HepG2 (cell line): Measurements from ENCODE around the gene DBNDD2. TPM values are rescaled to one million over a fixed set of nuclear protein-coding genes. Genes with fewer than 3 reads are reported as not detected.
A peak's percentile ranks its signal among the peaks of the same experiment; 100 is the strongest.

Experiments used
- ATAC-seq: fragments of 200-7000 bp; cut with Tn5 transposase; 3 replicates; pipeline ENCODE4 v1.9.1; 2020; ENCODE audit warnings: mild to moderate bottlenecking, moderate library complexity
- BruUV-seq: library from RNA; stranded (reverse); fragments of 400-500 nt; replicated peaks from 2 replicates; lab custom pipeline; 2021; lab: Mats Ljungman, UMichigan
- CTCF ChIA-PET: fragments of 300-600 bp; formaldehyde crosslinking; extraction: SDS; loops from one replicate; lab custom pipeline; 2021; ENCODE audit warnings: low total read pairs, inconsistent platforms, low intra/inter-chr PET ratio; lab: Yijun Ruan, JAX
- POLR2A ChIA-PET: fragments of 350-600 bp; sonication (Branson Sonifier 250); formaldehyde crosslinking; loops from one replicate; lab custom pipeline; 2020; ENCODE audit warnings: antibody characterized with exemption, inconsistent platforms; lab: Yijun Ruan, JAX
- DNase-seq: peaks from one replicate; pipeline ENCODE4 v3.0.0-alpha.2; 2015; ENCODE audit warnings: low spot score
- FAIRE-seq: peaks from 3 replicates; lab custom pipeline; 2011; peaks lifted over from hg19 to GRCh38; lab: Jason Lieb, UNC
- H2AFZ ChIP-seq: one replicate; pipeline ENCODE4 v1.6.1; 2011; ENCODE audit warnings: low read length, inconsistent platforms
- H3K27ac ChIP-seq: fragments of 300-600 bp; 3 replicates; pipeline ENCODE4 v1.8.0; 2011; ENCODE audit warnings: mixed run types, mild to moderate bottlenecking, mixed read lengths, low read length, inconsistent platforms; ENCODE audit not compliant: insufficient read depth; ENCODE audit errors: extremely low read length
- H3K27me3 ChIP-seq, 2 experiments: fragments of 200-600 bp in 1 of 2; 2 replicates in 1 of 2; 3 replicates in 1 of 2; pipeline versions ENCODE4 v1.6.0 to v1.8.0; 2011; ENCODE audit warnings: low read length in 2 of 2, mild to moderate bottlenecking in 2 of 2, moderate library complexity in 2 of 2, inconsistent platforms in 1 of 2; ENCODE audit not compliant: insufficient read depth in 2 of 2, control insufficient read depth in 1 of 2
- H3K36me3 ChIP-seq, 2 experiments: fragments of 200-600 bp in 1 of 2; replicated peaks in 1 of 2; 2 replicates in 1 of 2; 3 replicates in 1 of 2; pipeline versions ENCODE4 v1.5.1 to v1.8.0; 2011; ENCODE audit warnings: low read length in 2 of 2, inconsistent platforms in 1 of 2; ENCODE audit not compliant: insufficient read depth in 2 of 2, control insufficient read depth in 1 of 2
- H3K4me1 ChIP-seq: 2 replicates; pipeline ENCODE4 v1.5.1; 2012; ENCODE audit warnings: low read length, inconsistent platforms; ENCODE audit not compliant: insufficient read depth
- H3K4me2 ChIP-seq: 2 replicates; pipeline ENCODE4 v1.6.0; 2011; ENCODE audit warnings: low read depth, low read length, inconsistent platforms
- H3K4me3 ChIP-seq, 3 experiments: fragments of 200-600 bp in 1 of 3; sonication (generic), shearing (Covaris generic) in 1 of 3; replicated peaks in 1 of 3; 2 replicates each; pipeline ENCODE4 v1.5.1; 2011 to 2016; ENCODE audit warnings: low read length in 3 of 3, inconsistent platforms in 2 of 3, low read depth in 2 of 3, mild to moderate bottlenecking in 2 of 3, control low read depth in 1 of 3, mixed read lengths in 1 of 3; ENCODE audit not compliant: insufficient read depth in 1 of 3
- H3K79me2 ChIP-seq: one replicate; pipeline ENCODE4 v1.6.1; 2011; ENCODE audit warnings: low read length, inconsistent platforms; ENCODE audit not compliant: insufficient read depth
- H3K9ac ChIP-seq: 2 replicates; pipeline ENCODE4 v1.6.0; 2011; ENCODE audit warnings: mild to moderate bottlenecking, low read depth, low read length, inconsistent platforms; ENCODE audit not compliant: insufficient read depth
- H3K9me3 ChIP-seq: 2 replicates; pipeline ENCODE4 v1.5.1; 2012; ENCODE audit warnings: mild to moderate bottlenecking, low read length
- H4K20me1 ChIP-seq: 2 replicates; pipeline ENCODE4 v1.6.0; 2011; ENCODE audit warnings: inconsistent platforms, mild to moderate bottlenecking, low read length, moderate library complexity; ENCODE audit not compliant: insufficient read depth
- BHLHE40 ChIP-seq: IDR thresholded peaks from 2 replicates; pipeline ENCODE4 v1.6.1; 2011; ENCODE audit warnings: low read length, improper control_type of control experiment
- NFE2L1 ChIP-seq: sonication (generic); formaldehyde crosslinking; IDR thresholded peaks from 2 replicates; pipeline ENCODE4 v1.4.0; 2020; ENCODE audit warnings: missing genetic modification reagents, mild to moderate bottlenecking, borderline replicate concordance
- NFE2L2 ChIP-seq: fragments of 150-350 bp; IDR thresholded peaks from 2 replicates; pipeline ENCODE4 v1.6.1; 2014; ENCODE audit warnings: low read length
- NR1H2 ChIP-seq: sonication (generic); formaldehyde crosslinking; IDR thresholded peaks from 2 replicates; pipeline ENCODE4 v1.8.1; 2022; ENCODE audit warnings: low read depth, missing genetic modification reagents, borderline replicate concordance
- PAF1 ChIP-seq: IDR thresholded peaks from 2 replicates; pipeline ENCODE4 v1.6.1; 2016; ENCODE audit warnings: missing genetic modification reagents, missing compliant biosample characterization
- POLR2A ChIP-seq, 2 experiments: IDR thresholded peaks; 2 replicates each; pipeline ENCODE4 v1.6.1; 2011; ENCODE audit warnings: low read depth in 2 of 2, low read length in 2 of 2, mild to moderate bottlenecking in 1 of 2, moderate library complexity in 1 of 2; ENCODE audit not compliant: insufficient read depth in 1 of 2
- POLR2AphosphoS2 ChIP-seq: IDR thresholded peaks from 2 replicates; pipeline ENCODE4 v1.6.1; 2011; ENCODE audit warnings: low read depth, low read length, improper control_type of control experiment
- SATB2 ChIP-seq: sonication (generic); formaldehyde crosslinking; IDR thresholded peaks from 2 replicates; pipeline ENCODE4 v1.5.0; 2020; ENCODE audit warnings: missing genetic modification reagents
- SPEN ChIP-seq: sonication (generic); formaldehyde crosslinking; IDR thresholded peaks from 2 replicates; pipeline ENCODE4 v1.5.1; 2020; ENCODE audit warnings: low read depth, mild to moderate bottlenecking, missing genetic modification reagents
- TBP ChIP-seq: sonication (generic); formaldehyde crosslinking; IDR thresholded peaks from 2 replicates; pipeline ENCODE4 v1.5.0; 2020; ENCODE audit warnings: missing genetic modification reagents
- TBX3 ChIP-seq: fragments of 450-650 bp; IDR thresholded peaks from 2 replicates; pipeline ENCODE4 v1.6.1; 2017; ENCODE audit warnings: antibody characterized with exemption, mild to moderate bottlenecking, inconsistent platforms, borderline replicate concordance
- TFDP2 ChIP-seq: sonication (generic); formaldehyde crosslinking; IDR thresholded peaks from 2 replicates; pipeline ENCODE4 v1.4.0; 2020; ENCODE audit warnings: missing genetic modification reagents
- ZNF30 ChIP-seq: sonication (generic); formaldehyde crosslinking; IDR thresholded peaks from 2 replicates; pipeline ENCODE4 v1.5.0; 2020; ENCODE audit warnings: mild to moderate bottlenecking, missing genetic modification reagents
- ZNF577 ChIP-seq: sonication (generic); formaldehyde crosslinking; IDR thresholded peaks from 2 replicates; pipeline ENCODE4 v1.4.0; 2020; ENCODE audit warnings: mild to moderate bottlenecking, low read depth, missing genetic modification reagents, borderline replicate concordance
- ZNF605 ChIP-seq: sonication (generic); formaldehyde crosslinking; IDR thresholded peaks from 2 replicates; pipeline ENCODE4 v1.8.0; 2022; ENCODE audit warnings: mild to moderate bottlenecking, missing genetic modification reagents
- ZNF639 ChIP-seq: conservative IDR thresholded peaks from 2 replicates; pipeline ENCODE4 v1.6.1; 2018; ENCODE audit warnings: missing genetic modification reagents
- WGBS: methylation state at CpG from one replicate; pipeline ENCODE4 v1.1.6; 2017; ENCODE audit warnings: low lambda C conversion rate; 5-methylcytosine and 5-hydroxymethylcytosine counted together
- in situ Hi-C: cut with HindIII; loops from 2 replicates; pipeline ENCODE4 v1.10.0; 2017; ENCODE audit warnings: low pct_unique_long_range_greater_than_20kb; ENCODE audit not compliant: extremely low pct_ligation_motif_present
- intact Hi-C: fragments of 100-400 bp; cut with micrococcal nuclease; formaldehyde crosslinking; loops from one replicate; pipeline ENCODE4 v1.10.0; 2022; ENCODE audit not compliant: unreplicated experiment
- polyA plus RNA-seq, 8 experiments: library from polyadenylated mRNA; depleted of rRNA in 3 of 8; stranded (reverse) in 7 of 8; unstranded in 1 of 8; fragments of >200 nt; fragmentation: Illumina TruSeq in 4 of 8; extraction: Trizol in 4 of 8; gene quantifications; 2 replicates each; pipeline versions ENCODE4 v1.2.1 to v1.2.3, GENCODE V29; 2011 to 2016; ENCODE audit warnings: low read depth in 4 of 8, missing spikeins in 1 of 8, mixed read lengths in 1 of 8; ENCODE audit not compliant: insufficient read depth in 1 of 8
- total RNA-seq, 5 experiments: library from RNA; depleted of rRNA; stranded (reverse); fragments of >200 nt; fragmentation: Illumina TruSeq; extraction: Trizol; gene quantifications; 2 replicates each; pipeline ENCODE4 v1.2.3, GENCODE V29; 2016; ENCODE audit warnings: low read depth in 1 of 5
- TF ChIP-seq, protein P1 (sequence below): sonication (generic); formaldehyde crosslinking; IDR thresholded peaks from 2 replicates; pipeline ENCODE4 v1.9.0; 2022; ENCODE audit warnings: low read depth, missing genetic modification reagents
- TF ChIP-seq, protein P2 (sequence below), 2 experiments: sonication (generic) in 1 of 2; formaldehyde crosslinking in 1 of 2; IDR thresholded peaks; 2 replicates each; pipeline versions ENCODE4 v1.5.1 to v1.6.1; 2011 to 2020; ENCODE audit warnings: borderline replicate concordance in 1 of 2, low read depth in 1 of 2, low read length in 1 of 2, mild to moderate bottlenecking in 1 of 2, missing genetic modification reagents in 1 of 2, moderate library complexity in 1 of 2

DBNDD2 gene
- total and polyA plus RNA-seq, 2 of the 13 experiments (the other 11 are each of a cell fraction or from before 2014, with no cell fraction given): 16.7 to 47.6 TPM

- 86% methylated on average over 6 of the region's 6 CpGs for WGBS
- no TSS peak for BruUV-seq
- H3K36me3 ChIP-seq: peaks cover 20 to 32% of the 10 kb centered on the region in 2 experiments
- no peaks in the 10 kb centered on the region for H3K9me3 ChIP-seq
- H4K20me1 ChIP-seq: peaks cover 4% of the 10 kb centered on the region; the same call in 1 of the 2 replicates
- no peak overlapping the region for H2AFZ ChIP-seq
- intact Hi-C loops: no loop called here
- no peak overlapping the region for H3K4me3 ChIP-seq
- FAIRE-seq (no peak), DNase-seq (no peak), ATAC-seq (no peak)
- H3K4me2 ChIP-seq: no peak overlapping the region
- TF ChIP-seq TFDP2 (CRISPR knock-in tag) (no peak), NFE2L2 (no peak), TBP (CRISPR knock-in tag) (no peak), NFE2L1 (no peak), SPEN (CRISPR knock-in tag) (no peak), POLR2A (IDR thresholded peaks at IDR 0.05; ENCODE audit: insufficient read depth in 1 of 2, low read depth in 2 of 2, low read length in 2 of 2) (peak in 1 of 2 experiments; percentile 33; a peak in 1 of 4 replicates), PAF1 (no peak), TBX3 (no peak), ZNF639 (CRISPR knock-in tag) (no peak), NR1H2 (CRISPR knock-in tag) (no peak), BHLHE40 (peak; percentile 28; the same call in 1 of the 2 replicates), SATB2 (no peak), POLR2AphosphoS2 (0 out of 2 replicates have a peak, but pooled peaks have one; percentile 68), ZNF577 (CRISPR knock-in tag) (no peak), ZNF30 (CRISPR knock-in tag) (no peak), ZNF605 (CRISPR knock-in tag) (no peak)
- TF ChIP-seq, protein P1, sequence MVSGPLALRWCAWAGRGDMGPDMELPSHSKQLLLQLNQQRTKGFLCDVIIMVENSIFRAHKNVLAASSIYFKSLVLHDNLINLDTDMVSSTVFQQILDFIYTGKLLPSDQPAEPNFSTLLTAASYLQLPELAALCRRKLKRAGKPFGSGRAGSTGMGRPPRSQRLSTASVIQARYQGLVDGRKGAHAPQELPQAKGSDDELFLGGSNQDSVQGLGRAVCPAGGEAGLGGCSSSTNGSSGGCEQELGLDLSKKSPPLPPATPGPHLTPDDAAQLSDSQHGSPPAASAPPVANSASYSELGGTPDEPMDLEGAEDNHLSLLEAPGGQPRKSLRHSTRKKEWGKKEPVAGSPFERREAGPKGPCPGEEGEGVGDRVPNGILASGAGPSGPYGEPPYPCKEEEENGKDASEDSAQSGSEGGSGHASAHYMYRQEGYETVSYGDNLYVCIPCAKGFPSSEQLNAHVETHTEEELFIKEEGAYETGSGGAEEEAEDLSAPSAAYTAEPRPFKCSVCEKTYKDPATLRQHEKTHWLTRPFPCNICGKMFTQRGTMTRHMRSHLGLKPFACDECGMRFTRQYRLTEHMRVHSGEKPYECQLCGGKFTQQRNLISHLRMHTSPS (CRISPR knock-in tag): no peak
- TF ChIP-seq, protein P2, sequence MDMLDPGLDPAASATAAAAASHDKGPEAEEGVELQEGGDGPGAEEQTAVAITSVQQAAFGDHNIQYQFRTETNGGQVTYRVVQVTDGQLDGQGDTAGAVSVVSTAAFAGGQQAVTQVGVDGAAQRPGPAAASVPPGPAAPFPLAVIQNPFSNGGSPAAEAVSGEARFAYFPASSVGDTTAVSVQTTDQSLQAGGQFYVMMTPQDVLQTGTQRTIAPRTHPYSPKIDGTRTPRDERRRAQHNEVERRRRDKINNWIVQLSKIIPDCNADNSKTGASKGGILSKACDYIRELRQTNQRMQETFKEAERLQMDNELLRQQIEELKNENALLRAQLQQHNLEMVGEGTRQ (IDR thresholded peaks at IDR 0.05; ENCODE audit: low read depth, low read length): peak; percentile 40; the same call in 1 of the 2 replicates
- TF ChIP-seq, protein P2 (CRISPR knock-in tag; IDR thresholded peaks at IDR 0.05; ENCODE audit: borderline replicate concordance): no peak
- CTCF ChIA-PET: no interaction called here
- H3K9ac ChIP-seq: no peak overlapping the region
- POLR2A ChIA-PET: interaction anchor here (2.0 to 29.5 kb wide), 3 partner anchors 25 to 48 kb away, joined by 5 to 1422 read pairs (median 14); partner anchors contain the start of genes PIGT and SDC4
- peaks cover 12% of the 10 kb centered on the region for H3K79me2 ChIP-seq
- H3K27me3 ChIP-seq: no peaks in the 10 kb centered on the region; a peak in 1 of 5 replicates
- peaks cover 31% of the 10 kb centered on the region for H3K4me1 ChIP-seq
- in situ Hi-C loops: no loop called here
- no peak overlapping the region for H3K27ac ChIP-seq
Observed at GRCh38 chr20:45368221-45368980, 39.7 kb upstream of the DBNDD2 start.
